ENCODE measurements around the gene ADCY1.

- TF ChIP-seq CTCF (IDR thresholded peaks at IDR 0.05) (no peak), POLR2A (IDR thresholded peaks at IDR 0.05) (no peak)
These were observed 91.0 kb downstream of the ADCY1 start for GRCh38 chr7:45665172-45665571.

Measured in Peyer's patch (tissue), 4 donors.